HG03025 (cell line): Measurements from ENCODE around the gene PRR15L.
"Not testable (repeated sequence)": the region's sequence is repeated elsewhere in the genome, so short reads cannot be mapped to it uniquely, and the experiment has no call there.

Experiments
- ATAC-seq: cut with Tn5 transposase; IDR thresholded peaks from one replicate; pipeline ENCODE4 v1.9.1; 2021; ENCODE audit warnings: mild to moderate bottlenecking, moderate library complexity; ENCODE audit not compliant: unreplicated experiment, low FRiP score

Gene PRR15L

DNA sequence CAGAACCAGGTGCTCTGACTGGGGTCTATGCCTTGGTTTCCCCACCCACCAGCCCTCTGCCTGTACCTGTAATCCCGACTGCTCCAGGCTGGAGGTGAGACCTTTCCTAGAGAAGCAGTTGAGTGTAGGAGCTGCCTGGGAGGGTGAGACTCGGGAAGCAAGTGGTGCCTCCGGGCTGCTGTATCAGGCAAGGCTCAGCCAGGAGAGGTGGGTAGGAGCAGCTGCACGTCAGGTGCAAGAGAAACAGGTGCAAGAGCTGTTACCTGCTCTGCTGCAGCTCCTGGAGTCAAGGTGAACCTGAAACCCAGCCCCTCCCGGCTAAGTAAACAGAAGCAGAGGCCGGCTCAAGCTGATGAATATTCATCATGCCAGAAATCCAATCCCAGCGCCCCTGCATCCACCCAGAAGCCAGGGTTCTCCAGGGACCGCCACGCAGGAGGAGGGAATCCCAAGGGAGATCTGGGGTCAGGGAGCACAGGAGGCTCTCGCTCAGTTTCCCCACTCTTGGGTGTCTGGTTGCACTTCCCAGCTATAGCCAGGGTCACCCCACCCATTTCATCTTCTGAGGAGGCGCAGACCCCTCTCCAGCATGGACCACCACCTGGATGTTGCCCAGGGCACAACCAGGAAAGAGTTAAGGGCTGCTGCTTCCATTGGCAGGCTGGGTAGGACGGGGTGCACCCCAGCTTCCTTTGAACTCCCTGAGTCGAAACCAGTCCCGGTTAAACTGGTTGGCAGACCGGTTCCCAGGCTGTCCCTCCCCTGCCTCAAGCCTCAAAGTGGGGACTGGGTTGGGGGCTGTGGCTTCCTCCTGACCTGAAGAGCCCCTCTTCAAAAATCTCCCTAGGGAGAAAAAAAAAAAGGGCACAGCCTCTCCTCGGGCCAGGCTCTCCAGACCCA is at the start of gene PRR15L:
TSS of gene PRR15L (minus strand) at position 293 of the 900 bp plus-strand sequence. CDS start 4,649 bp downstream, outside the sequence.
- no peak for ATAC-seq

- ATAC-seq, result no peak
These were observed 49.4 kb upstream of the PRR15L start for GRCh38 chr17:48006936-48007709.

DNA sequence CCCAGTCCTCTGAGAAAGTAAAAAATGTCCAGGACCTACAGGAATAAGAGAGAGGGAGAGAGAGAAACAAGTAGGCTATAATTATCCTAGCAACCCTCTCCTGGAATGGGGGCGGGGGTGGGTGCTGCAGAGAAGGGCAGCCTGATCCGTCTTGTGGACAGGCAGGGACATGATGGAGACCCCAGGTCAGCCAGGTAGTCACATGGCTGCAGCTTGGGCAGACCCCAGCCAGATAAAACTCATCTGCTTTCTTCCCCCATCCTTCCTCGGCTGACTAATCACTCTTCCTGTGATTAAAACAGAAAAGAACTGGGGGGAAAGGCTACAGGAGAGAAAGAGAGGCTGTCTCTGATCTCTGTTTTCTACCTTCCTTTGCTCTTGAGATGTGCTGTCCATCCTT is 47.3 kb upstream of the PRR15L start:
- no peak for ATAC-seq

DNA sequence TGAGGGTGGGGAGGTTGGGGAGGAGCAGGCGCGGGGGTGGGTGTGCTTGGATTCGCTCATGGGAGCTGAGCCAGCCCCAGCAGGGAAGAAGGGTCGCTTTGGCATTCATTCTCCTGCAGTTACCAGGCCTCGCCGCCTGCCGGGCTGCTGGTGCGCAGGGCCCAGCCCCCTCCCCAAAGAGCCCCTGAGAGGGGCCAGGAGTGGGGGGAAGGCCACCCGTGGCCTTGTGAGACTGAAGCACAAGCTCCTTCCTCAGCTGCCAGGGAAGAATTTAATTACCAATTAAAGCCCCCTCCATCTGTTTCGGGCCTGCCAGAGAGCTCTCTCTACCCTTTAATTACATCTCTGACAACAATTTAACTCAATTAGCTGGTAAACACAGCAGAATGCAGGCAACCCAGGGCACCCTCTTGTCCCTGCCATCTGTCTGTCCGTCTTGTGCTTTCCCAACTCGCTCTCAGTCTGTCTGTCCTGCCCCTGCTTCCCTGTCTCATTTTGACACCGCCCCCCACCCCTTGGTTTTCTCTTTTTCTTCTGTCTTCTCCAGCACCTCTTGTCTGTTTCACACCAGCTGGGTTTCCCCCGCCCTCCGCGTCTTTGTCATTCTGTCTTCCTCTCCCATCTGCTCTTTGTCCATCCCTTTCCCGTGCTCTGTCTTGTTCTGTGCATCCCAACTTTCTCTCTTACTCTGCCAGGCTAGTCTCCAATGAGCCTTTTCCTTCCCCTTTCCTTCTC is 45.9 kb upstream of the PRR15L start:
- no peak for ATAC-seq

DNA sequence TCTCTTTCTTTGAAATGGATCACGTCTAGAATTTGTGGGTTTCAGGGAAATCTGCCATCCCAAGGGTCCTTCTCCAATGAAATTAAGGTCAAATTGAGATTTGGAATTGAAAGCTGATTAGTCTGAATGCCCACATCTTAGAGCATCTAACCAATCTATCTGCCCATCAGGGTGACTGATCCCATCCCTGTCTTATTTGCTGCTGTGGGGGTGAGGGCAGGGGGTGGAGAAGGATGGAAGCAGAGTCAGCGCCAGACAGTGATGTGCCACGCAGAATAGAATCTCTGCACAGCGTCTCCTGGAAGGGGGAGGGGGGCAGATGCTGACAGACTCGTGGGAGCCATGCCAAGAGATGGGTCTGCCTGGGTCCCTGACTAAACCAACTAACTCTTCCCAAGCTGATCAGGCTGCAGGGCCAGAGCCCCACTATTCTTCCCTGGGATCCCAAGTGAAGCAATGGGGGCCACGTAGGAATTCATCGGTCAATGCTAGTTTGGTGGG is 45.3 kb upstream of the PRR15L start:
- no peak for ATAC-seq

DNA sequence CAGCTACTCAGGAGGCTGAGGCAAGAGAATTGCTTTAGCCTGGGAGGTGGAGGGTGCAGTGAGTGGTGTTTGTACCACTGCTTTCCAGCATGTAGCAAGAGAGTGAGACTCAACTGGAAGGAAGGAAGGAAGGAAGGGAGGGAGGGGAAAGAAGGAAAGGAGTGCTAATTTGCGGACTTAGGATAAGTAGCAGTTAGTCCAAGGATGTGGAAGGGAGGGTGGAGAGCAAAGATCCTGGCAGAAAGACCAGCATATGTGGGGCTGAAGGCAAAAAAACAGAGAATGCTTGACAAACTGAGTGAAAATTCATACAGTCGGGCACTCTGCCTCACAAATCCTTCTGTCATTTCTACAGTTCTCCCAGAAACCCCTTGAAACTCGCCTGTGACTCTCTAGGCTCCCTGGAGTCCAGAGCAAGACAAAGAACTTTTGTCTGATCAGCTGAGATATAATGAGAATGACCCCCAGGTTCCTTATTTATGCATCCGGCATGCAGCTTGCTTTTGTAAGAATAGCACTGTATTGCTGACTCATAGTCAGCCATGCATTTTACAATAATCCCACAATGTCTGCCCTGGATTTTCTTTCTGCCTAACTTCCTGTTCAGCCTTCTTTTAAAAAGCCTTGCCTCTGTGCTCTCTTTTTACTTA is 44.7 kb upstream of the PRR15L start:
- ATAC-seq, result no peak

DNA sequence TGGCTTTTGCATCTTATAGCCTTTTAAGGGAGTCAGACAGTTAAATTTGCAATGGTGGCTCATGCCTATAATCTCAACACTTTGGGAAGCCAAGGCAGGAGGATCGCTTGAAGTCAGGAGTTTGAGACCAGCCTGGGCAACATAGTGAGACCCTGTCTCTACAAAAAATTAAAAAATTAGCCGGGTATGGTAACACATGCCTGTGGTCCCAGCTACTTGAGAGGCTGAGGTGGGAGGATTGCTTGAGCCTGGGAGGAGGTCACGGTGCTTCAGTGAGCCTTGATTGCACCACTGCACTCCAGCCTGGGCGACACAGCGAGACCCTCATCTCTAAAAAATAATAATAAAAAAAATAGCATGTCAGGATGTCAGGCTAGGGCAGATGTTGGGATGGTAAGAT is 44.0 kb upstream of the PRR15L start:
- not testable (repeated sequence) for ATAC-seq

DNA sequence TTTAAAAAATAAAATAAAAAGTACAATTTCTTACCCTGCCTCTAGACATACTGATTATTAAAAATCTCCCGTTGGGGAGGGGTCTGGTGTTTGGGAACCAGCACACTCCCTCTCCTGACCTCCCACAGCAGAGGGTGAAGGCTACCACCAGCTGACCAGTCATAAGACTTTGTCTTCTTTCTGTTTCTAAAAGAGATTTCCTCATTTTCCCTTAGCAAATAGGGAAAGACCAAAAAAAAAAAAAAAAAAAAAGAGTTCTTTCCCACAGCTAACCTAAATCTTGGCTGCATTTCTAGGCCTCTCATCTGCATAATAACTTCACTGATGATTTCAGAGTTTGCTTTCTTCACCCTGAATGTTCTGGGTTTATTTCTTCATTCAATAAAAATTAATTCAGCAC is 43.5 kb upstream of the PRR15L start:
- no peak for ATAC-seq

DNA sequence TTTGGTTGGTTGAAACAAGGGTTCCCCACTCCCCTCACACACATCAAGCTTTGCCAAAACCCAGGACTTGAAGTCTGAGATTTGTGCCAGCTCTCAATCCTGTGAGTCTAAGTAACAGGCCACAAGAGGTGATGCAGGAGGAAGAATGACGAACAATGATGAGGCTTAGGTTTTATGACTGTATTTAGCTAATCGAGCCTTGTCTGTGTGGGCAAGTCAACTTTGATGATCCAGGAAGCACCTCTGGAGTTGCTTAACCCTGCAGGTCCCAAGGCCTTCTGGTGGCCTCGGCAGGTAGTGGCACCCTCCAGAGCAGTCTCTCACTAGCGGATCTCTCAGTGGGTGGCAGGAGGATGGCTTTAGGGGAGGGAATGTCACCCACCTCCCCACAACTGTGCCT is 41.9 kb upstream of the PRR15L start:
- no peak for ATAC-seq

DNA sequence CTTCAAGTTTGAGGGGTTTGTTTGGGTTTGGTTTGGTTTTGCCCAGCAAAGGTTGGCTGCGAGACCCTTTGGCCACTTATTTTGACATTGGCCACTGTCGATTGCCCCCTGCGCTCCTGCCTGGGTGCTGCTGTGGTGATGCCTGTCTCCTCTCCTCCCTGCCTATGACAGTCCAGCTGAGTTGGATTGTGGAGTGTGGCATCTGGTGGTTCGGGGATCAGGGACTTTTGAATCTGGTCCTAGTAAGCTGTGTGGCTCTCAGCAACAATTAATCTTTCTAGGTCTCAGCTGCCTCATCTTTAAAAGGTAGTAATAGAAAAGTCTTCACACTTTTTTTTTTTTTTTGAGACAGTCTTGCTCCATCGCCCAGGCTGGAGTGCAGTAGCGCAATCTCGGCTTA is 40.4 kb upstream of the PRR15L start:
- no peak for ATAC-seq

- no peak for ATAC-seq
These were observed 39.9 kb upstream of the PRR15L start for GRCh38 chr17:47997586-47997985.

GRCh38 chr17:47996201-47996600 is 38.5 kb upstream of the PRR15L start:
- no peak for ATAC-seq

GRCh38 chr17:47995241-47995935 is 37.7 kb upstream of the PRR15L start:
- ATAC-seq, result no peak

GRCh38 chr17:47994724-47995123 is 37.0 kb upstream of the PRR15L start:
- no peak for ATAC-seq

- no peak for ATAC-seq
These were observed 36.3 kb upstream of the PRR15L start for GRCh38 chr17:47993964-47994363.

DNA sequence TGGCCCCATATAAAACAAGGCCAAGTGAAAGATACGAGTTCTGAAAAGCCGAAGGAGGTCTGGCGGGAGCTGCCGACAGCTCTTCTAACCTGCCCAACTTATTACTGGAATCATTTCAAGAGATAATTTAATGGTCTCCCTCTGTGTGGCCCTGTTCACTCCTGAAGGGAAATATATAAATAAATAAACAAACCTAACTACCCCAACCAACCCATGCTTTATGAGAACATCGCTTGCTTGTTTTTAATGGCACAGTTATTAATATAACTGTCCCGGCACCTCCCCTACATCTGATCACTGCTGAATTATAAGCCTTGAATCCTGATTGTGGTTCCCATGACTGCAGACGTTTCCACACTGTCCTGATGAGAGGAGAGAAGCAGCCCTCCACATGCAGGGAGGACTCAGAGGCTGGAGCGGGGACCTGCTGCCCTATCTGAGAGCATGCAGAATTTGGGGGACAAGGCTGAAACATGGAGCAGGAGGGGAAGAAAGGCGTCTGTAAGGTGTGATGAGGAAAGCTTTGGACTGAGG is 35.4 kb upstream of the PRR15L start:
- no peak for ATAC-seq

DNA sequence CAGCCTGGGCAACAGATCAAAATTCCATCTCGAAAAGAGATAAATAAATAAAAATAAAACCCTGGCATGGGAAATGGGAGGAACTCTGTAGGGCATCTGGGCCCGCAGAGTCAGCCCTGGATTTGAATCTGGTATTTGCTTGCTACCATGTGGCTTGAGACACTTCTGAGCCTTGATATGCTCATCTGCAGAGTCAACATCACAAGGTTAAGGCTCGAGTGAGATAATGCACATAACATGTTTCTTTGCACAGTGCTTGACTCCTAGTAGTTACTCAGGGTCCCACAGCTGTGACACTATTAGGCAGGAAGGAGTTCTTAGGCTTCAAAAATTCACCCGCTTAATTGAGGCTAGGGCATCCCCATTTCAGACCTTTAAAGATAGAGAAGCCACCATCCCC is 34.5 kb upstream of the PRR15L start:
- no peak for ATAC-seq

- no peak for ATAC-seq
These were observed 33.5 kb upstream of the PRR15L start for GRCh38 chr17:47990962-47991731.

DNA sequence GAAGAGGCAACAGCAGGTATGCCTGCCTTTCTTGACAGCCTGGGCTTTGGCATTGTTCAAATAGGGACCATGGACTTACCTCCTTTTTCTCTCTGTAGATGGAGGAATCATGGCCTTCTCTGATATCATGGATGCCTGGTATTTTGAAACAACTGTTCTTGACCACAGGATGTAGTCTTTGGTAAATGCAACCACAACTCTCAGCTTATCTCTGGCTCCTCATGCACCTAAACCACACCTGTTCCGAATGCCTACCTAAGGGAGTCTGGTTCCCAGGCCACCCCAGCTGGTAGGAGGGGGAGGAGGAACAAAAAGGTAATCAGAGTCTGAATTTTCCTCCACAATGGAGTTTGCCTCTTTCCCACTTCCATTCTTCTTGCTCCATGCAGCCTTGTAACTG is 32.0 kb upstream of the PRR15L start:
- no peak for ATAC-seq
